NCI-H460 (cell line): ENCODE results near the gene RPL3. TPM values are rescaled to one million over a fixed set of nuclear protein-coding genes. Genes with fewer than 3 reads are reported as not detected.
"Not testable (repeated sequence)": the region's sequence is repeated elsewhere in the genome, so short reads cannot be mapped to it uniquely, and the experiment has no call there.

Source experiments
- DNase-seq: peaks from one replicate; pipeline ENCODE4 v3.0.0-alpha.2; 2016; ENCODE audit warnings: low read depth; ENCODE audit errors: extremely low read depth
- total RNA-seq: library from RNA; depleted of rRNA; stranded (reverse); fragments of >200 nt; shearing (Covaris generic); gene quantifications from 2 replicates; pipeline ENCODE4 v1.2.3, GENCODE V29; 2014

The RPL3 gene
- total RNA-seq, 1 experiment from 2014 or later, result 2,502 TPM

GRCh38 chr22:39352306-39352891 lies 33.0 kb upstream of the RPL3 start:
- no peak for DNase-seq

GRCh38 chr22:39351689-39352214 lies 32.3 kb upstream of the RPL3 start:
- no peak for DNase-seq

GRCh38 chr22:39350757-39351688 lies 31.6 kb upstream of the RPL3 start:
- DNase-seq, result no peak

DNA sequence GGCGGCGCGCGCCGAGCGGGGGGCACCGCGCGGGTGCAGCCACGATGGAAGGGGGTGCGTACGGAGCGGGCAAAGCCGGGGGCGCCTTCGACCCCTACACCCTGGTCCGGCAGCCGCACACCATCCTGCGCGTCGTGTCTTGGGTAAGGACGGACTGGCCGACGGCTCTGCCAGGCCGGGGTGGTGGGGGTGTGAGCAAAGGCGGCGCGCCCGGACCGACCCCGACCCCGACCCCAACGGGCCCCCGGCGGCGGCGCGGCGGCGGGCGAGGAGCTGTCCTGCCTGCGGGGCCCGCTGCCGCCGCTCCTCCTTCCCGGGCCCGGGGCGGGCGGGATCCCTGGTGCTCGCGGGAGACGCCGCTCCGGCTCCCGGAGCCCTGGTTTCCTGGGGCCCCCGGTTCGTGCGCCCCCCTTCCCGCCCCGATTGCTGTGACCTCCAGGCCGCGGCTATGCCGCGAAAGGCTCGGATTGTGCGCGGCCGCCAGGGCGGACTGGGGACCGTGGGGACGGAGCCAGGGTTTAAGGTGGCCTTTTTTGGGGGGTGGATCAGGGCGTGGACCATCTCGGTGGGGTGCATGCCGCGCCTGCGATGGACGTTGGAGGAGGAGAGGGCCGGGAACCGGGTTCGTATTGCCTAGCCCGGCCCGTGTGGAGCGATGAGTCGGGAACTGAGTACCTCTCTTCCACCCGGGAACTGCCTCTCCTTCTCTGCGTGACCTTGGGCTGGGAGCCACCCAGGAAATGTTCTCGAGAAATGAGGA lies 30.7 kb upstream of the RPL3 start, which contains the start of gene SYNGR1:
TSS of gene SYNGR1 (plus strand) at position 25 of the 760 bp plus-strand sequence. CDS start at position 45, 20 bp downstream.
- DNase-seq, result no peak

DNA sequence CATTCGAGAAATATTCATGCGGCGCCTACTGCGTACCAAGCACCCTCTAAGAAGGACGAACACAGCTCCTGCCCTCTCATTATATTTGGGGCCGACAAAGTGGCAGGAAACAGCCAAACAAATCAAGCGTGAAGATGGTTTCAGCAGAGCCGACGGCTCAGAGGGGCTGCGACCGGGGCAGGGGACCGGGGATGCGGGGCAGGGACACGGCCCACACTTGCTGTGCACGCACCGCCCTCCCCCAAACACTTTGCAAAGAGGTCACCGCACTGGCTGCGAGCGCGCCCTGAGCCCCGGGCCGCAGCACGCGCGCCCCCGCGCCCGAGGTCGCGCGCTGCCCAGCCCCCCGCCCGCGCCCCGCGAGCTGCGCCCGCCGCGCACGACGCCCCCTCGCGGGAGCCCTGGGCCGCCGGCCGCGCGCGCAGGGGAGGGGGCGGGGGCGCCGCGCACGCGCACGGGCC lies 30.1 kb upstream of the RPL3 start:
- DNase-seq, result peak; percentile 4

DNA sequence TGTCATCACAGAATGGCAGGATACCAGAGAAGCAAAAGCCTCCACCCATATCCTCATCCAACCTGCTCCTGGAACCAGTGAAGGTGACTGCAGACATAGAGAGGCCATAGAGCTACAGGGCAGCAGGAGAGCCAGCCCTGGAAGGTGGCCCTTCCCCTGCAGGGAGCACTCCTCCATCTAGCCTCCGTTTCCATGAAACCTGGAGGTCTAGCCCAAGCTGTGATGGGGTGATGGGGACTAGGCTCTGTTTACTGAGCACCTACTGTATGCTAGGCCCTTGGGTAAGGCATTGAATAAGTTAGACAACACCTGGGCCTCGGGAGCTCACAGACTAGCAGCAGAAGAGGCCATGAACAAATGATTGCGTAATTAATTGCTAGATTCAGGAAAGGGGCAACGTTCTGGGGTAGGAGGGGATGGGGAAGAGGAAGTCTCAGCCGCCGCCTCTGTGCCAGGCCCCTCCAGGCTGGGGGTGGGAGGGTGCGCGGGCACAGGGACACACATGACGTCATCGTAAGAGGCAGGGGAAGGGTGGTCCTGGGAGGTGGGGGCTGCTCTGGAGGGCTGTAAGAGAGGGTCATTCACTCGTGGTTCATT lies 29.6 kb upstream of the RPL3 start:
- no peak for DNase-seq

- DNase-seq, result no peak
These were observed 25.8 kb upstream of the RPL3 start for GRCh38 chr22:39345231-39345630.

- DNase-seq, result no peak
These were observed 24.6 kb upstream of the RPL3 start for GRCh38 chr22:39344046-39344390.

GRCh38 chr22:39343259-39344045 lies 24.0 kb upstream of the RPL3 start:
- DNase-seq, result peak; percentile 48

GRCh38 chr22:39341179-39341578 lies 21.8 kb upstream of the RPL3 start:
- no peak for DNase-seq

GRCh38 chr22:39339775-39340174 lies 20.4 kb upstream of the RPL3 start:
- DNase-seq, result not testable (repeated sequence)

- no peak for DNase-seq
These were observed 17.0 kb upstream of the RPL3 start for GRCh38 chr22:39336411-39336810.

DNA sequence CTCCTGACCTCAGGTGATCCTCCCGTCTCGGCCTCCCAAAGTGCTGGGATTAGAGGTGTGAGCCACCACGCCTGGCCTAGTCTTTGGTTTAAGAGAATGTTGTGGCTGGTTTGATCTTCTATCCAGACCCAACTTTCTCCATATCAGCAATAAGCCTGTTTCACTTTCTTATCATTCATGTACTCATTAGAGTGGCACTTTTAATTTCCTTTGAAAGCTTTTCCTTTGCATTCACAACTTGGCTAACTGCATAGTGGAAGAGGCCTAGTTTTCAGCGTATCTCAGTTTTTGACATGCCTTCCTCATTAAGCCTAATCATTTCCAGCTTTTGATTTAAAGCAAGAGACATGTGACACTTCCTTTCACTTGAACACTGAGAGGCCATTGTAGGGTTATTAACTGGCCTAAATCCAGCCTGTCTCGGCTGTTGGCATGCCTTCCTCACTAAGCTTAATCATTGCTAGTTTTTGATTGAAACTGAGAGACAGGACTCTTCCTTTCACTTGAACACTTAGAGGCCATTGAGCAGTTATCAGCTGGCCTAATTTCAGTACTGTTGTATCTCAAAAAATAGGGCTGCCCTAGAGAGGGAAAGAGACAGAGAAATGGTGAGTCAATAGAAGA lies 13.1 kb upstream of the RPL3 start:
- no peak for DNase-seq

GRCh38 chr22:39330553-39330952 lies 11.1 kb upstream of the RPL3 start:
- DNase-seq, result not testable (repeated sequence)

GRCh38 chr22:39327995-39328754 lies 8.8 kb upstream of the RPL3 start:
- no peak for DNase-seq

DNA sequence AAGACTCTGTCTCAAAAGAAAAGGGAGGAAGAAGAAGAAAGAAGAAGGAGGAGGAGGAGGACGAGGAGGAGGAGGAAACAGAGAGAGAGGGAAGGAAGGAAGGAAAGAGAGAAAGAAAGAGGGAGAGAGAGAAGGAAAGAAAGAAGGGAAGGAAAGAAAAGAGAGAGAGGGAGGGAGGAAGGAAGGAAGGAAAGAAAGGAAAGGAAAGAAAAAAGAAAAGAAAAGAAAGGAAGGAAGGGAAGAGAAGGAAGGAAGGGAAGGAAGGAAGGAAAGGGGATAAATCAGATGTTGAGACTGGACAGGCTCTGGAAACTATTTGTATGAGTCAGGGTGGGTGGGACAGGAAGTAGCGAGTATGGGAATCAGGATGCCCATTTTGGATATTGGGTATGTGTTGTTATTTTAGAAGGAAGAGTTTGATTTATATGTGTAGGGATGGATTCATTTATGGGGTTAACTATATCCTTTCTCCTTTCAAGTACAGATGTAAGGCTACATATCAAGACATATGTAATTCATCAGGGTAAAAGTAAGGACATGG lies 6.0 kb upstream of the RPL3 start:
- no peak for DNase-seq

GRCh38 chr22:39320616-39321029 lies 1.2 kb upstream of the RPL3 start:
- not testable (repeated sequence) for DNase-seq
